Adrenal gland (tissue), 12 donors: Measurements from ENCODE around the gene SIPA1. TPM values are rescaled to one million over a fixed set of nuclear protein-coding genes. Genes with fewer than 3 reads are reported as not detected.
"Not testable (repeated sequence)": the region's sequence is repeated elsewhere in the genome, so short reads cannot be mapped to it uniquely, and the experiment has no call there.

ENCODE experiments used
- DNase-seq, 7 donors: peaks; one replicate each; pipeline ENCODE4 v3.0.0-alpha.2; 2019 to 2020
- H3K27ac ChIP-seq, 5 donors: fragments of 200-600 bp; sonication (generic) in 4 of 5; 1 replicate in 3 of 5; 2 replicates in 2 of 5; pipeline versions ENCODE4 v1.5.1 to v1.8.0; 2016 to 2020; ENCODE audit warnings: mild to moderate bottlenecking in 1 of 5
- H3K27me3 ChIP-seq: fragments of 200-600 bp; 2 replicates; pipeline ENCODE4 v1.8.0; 2021
- H3K36me3 ChIP-seq, 2 donors: fragments of 200-600 bp; replicated peaks in 1 of 2; 1 replicate in 1 of 2; 2 replicates in 1 of 2; pipeline versions ENCODE4 v1.5.1 to v1.8.0; 2018 to 2022
- H3K4me1 ChIP-seq, 2 donors: fragments of 200-600 bp; replicated peaks in 1 of 2; 1 replicate in 1 of 2; 2 replicates in 1 of 2; pipeline versions ENCODE4 v1.5.1 to v1.8.0; 2018 to 2021
- H3K4me3 ChIP-seq, 4 donors: fragments of 200-600 bp; sonication (generic) in 3 of 4; one replicate each; pipeline ENCODE4 v1.5.1; 2016 to 2018
- H3K9me3 ChIP-seq, 3 donors: fragments of 200-600 bp; sonication (generic) in 1 of 3; replicated peaks in 1 of 3; 1 replicate in 2 of 3; 2 replicates in 1 of 3; pipeline versions ENCODE4 v1.5.1 to v1.8.0; 2016 to 2021
- CTCF ChIP-seq, 6 experiments: fragments of 450-650 bp in 4 of 6; fragments of 200-600 bp in 2 of 6; sonication (generic) in 1 of 6; IDR thresholded peaks; 1 replicate in 5 of 6; 2 replicates in 1 of 6; pipeline versions ENCODE4 v1.5.1 to v1.8.0; 2016 to 2021; ENCODE audit warnings: antibody characterized with exemption in 6 of 6, mild to moderate bottlenecking in 2 of 6, moderate library complexity in 1 of 6
- POLR2A ChIP-seq, 2 donors: fragments of 450-650 bp; IDR thresholded peaks; one replicate each; pipeline ENCODE4 v1.6.1; 2017; ENCODE audit warnings: antibody characterized with exemption in 2 of 2, mild to moderate bottlenecking in 2 of 2, moderate library complexity in 1 of 2
- WGBS, 4 donors: extraction: QIAGEN DNeasy Blood & Tissue Kit in 2 of 4; methylation state at CpG; one replicate each; pipeline versions ENCODE4 v1.1.5 to v1.1.7; 2013 to 2017; 5-methylcytosine and 5-hydroxymethylcytosine counted together
- intact Hi-C, 2 donors: fragments of 100-400 bp; cut with DNase I; formaldehyde crosslinking; loops; one replicate each; pipeline versions ENCODE4 v1.14.1 to v1.15.0; 2022 to 2023
- polyA plus RNA-seq, 3 donors: library from polyadenylated mRNA; stranded (reverse); fragments of 200-250 nt in 2 of 3; fragments of 350-450 nt in 1 of 3; fragmentation: Illumina TruSeq in 1 of 3; extraction: RNeasy Lipid Tissue Mini Kit (QIAGEN cat#74804) in 1 of 3; gene quantifications; one replicate each; pipeline ENCODE4 v1.2.3, GENCODE V29; 2013 to 2014
- total RNA-seq, 9 donors: library from RNA; depleted of rRNA in 4 of 9; stranded (reverse); fragments of >200 nt in 4 of 9; fragments of 120-200 nt in 1 of 9; fragmentation: NEBNext Ultra II Directional in 1 of 9; extraction: Animal tissue kit (Norgen Biotek cat#: 25700) in 1 of 9; gene quantifications; one replicate each; pipeline versions ENCODE4 v1.1.0 to v1.2.4, GENCODE V29; 2013 to 2023
- donor health status: healthy with polysubstance abuse.
- donor health status: Bipolar disorder and iron deficiency.
- donor health status: DM: yes; HTN: yes; CAD: no.
- donor health status: DM: no; HTN: no; CAD: no.
- donor health status: DM: no; HTN: no; CAD: no.
- donor health status: DM: yes; HTN: yes; CAD: no.

SIPA1 gene
- total and polyA plus RNA-seq, 12 donors, result 8.7 to 377 (median 76.3) TPM

GRCh38 chr11:65636108-65637031 is 1.5 kb upstream of the SIPA1 start:
- Histone ChIP-seq H3K27ac (peak overlapping the region in 2 of 5 donors; percentile 50 to 82), H3K4me3 (no peak overlapping the region), H3K27me3 (no peaks in the 10 kb centered on the region), H3K36me3 (peaks cover 0 to 53% of the 10 kb centered on the region in 2 donors), H3K9me3 (no peaks in the 10 kb centered on the region), H3K4me1 (peaks cover 26 to 43% of the 10 kb centered on the region in 2 donors)
- no peak for TF ChIP-seq CTCF (IDR thresholded peaks at IDR 0.05)
- TF ChIP-seq POLR2A (IDR thresholded peaks at IDR 0.05), result no peak
- no peak for DNase-seq
- WGBS, 4 donors, result 82 to 95% (median 92%) methylated on average over 16 to 28 of the region's 28 CpGs
- intact Hi-C loops, result no loop called here

DNA sequence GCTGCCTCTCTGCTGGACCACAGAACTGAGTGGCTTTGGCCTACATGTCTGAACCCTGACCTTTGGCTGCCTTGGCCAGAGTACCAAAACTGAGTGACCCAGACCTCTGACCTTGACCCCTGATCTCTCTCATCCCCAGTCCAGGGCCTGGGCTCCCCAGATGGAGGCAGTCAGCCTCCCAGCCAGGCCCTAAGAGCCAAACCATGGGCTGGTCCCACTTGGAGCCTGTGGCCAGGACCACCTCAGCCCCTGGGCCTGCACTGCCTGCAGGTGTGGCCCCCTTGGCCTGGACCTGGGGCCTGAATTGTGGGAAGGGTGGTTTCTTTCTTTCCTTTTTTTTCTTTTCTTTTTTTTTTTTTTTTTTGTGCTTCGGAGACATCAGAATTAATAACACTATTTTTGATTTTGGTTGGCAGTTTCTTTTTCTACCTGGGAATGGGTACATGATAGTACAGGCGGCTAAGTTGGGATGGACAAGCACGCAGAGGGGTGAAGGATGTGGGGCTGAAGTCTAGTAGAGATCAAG is 806 bp upstream of the SIPA1 start:
- peaks cover 26 to 48% of the 10 kb centered on the region in 2 donors for H3K4me1 ChIP-seq
- 86 to 88% (median 87%) methylated on average over 3 of the region's 3 CpGs for WGBS, 4 donors
- H3K27ac ChIP-seq, result peak overlapping the region in 2 of 5 donors; percentile 82 to 94
- no peak for DNase-seq
- intact Hi-C loops, result no loop called here
- peaks cover 0 to 47% of the 10 kb centered on the region in 2 donors for H3K36me3 ChIP-seq
- no peaks in the 10 kb centered on the region for H3K9me3 ChIP-seq
- TF ChIP-seq POLR2A (IDR thresholded peaks at IDR 0.05), result no peak
- no peak for TF ChIP-seq CTCF (IDR thresholded peaks at IDR 0.05)
- no peak overlapping the region for H3K4me3 ChIP-seq
- no peaks in the 10 kb centered on the region for H3K27me3 ChIP-seq

DNA sequence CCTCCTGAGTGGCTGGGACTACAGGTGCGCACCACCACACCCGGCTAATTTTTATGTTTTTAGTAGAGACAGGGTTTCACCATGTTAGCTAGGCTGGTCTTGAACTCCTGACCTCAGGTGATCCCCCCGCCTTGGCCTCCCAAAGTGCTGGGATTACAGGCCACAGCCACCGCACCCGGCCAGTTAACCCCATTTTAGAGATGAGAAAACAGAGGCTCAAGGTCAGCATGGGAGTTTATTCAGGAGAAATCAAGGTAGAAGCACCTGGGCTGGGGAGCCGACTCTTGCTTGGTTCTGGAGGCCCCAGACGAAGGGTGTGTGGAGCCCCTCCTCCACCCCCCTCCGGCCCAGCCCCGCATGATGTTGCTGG is 1.3 kb downstream of the SIPA1 start:
- intact Hi-C loops, H3K27me3 ChIP-seq, DNase-seq, H3K9me3 ChIP-seq: not testable (repeated sequence)
- peaks cover 0 to 41% of the 10 kb centered on the region in 2 donors for H3K36me3 ChIP-seq
- H3K4me1 ChIP-seq, result peaks cover 26 to 48% of the 10 kb centered on the region in 2 donors
- H3K4me3 ChIP-seq, result peak overlapping the region in 1 of 4 donors; percentile 72
- peak overlapping the region in 3 of 5 donors; percentile 24 to 94 (median 82) for H3K27ac ChIP-seq
- WGBS, 4 donors, result 79 to 94% (median 90%) methylated on average over 6 to 9 of the region's 9 CpGs

- H3K4me1 ChIP-seq, result peaks cover 26 to 48% of the 10 kb centered on the region in 2 donors
- H3K9me3 ChIP-seq, result no peaks in the 10 kb centered on the region
- peaks cover 0 to 35% of the 10 kb centered on the region in 2 donors for H3K36me3 ChIP-seq
- 57 to 82% (median 72%) methylated on average over 3 to 8 of the region's 8 CpGs for WGBS, 4 donors
- TF ChIP-seq POLR2A (IDR thresholded peaks at IDR 0.05), result no peak
- TF ChIP-seq CTCF (IDR thresholded peaks at IDR 0.05), result no peak
- DNase-seq, result peak in 4 of 7 donors; percentile 58 to 80 (median 64)
- no peaks in the 10 kb centered on the region for H3K27me3 ChIP-seq
- peak overlapping the region; percentile 24 to 94 (median 68) for H3K27ac ChIP-seq
- H3K4me3 ChIP-seq, result peak overlapping the region in 1 of 4 donors; percentile 72
- intact Hi-C loops, result no loop called here
Measured at GRCh38 chr11:65639623-65640482, 2.0 kb downstream of the SIPA1 start.
